Measurements from ENCODE around the gene AHDC1. TPM values are rescaled to one million over a fixed set of nuclear protein-coding genes. Genes with fewer than 3 reads are reported as not detected.

AHDC1 gene
- total and polyA plus RNA-seq, 2 of the 13 experiments (the other 11 are each of a cell fraction or from before 2014, with no cell fraction given): 1.0 to 2.7 TPM

GRCh38 chr1:27527223-27527889, 76.6 kb downstream of the AHDC1 start:
- H3K9ac ChIP-seq (ENCODE audit: insufficient read depth, low read depth, low read length): peak overlapping the region; percentile 64
- no peaks in the 10 kb centered on the region for H3K9me3 ChIP-seq (ENCODE audit: low read length)
- peaks cover 70% of the 10 kb centered on the region for H3K4me1 ChIP-seq (ENCODE audit: insufficient read depth, low read length)
- H2AFZ ChIP-seq (ENCODE audit: low read length): no peak overlapping the region
- peak overlapping the region; percentile 56 to 79 (median 60) for H3K4me3 ChIP-seq (replicated peaks in 1 of 3; ENCODE audit: insufficient read depth in 1 of 3, low read depth in 2 of 3, low read length in 3 of 3)
- in situ Hi-C loops (cut with HindIII; ENCODE audit: extremely low pct_ligation_motif_present, low pct_unique_long_range_greater_than_20kb): no loop called here
- peak; percentile 1; the same call in 2 of the 3 replicates for ATAC-seq
- H3K27me3 ChIP-seq (ENCODE audit: control insufficient read depth in 1 of 2, insufficient read depth in 2 of 2, low read length in 2 of 2): no peaks in the 10 kb centered on the region
- no peaks in the 10 kb centered on the region for H3K79me2 ChIP-seq (ENCODE audit: insufficient read depth, low read length)
- H4K20me1 ChIP-seq (ENCODE audit: insufficient read depth, low read length): no peaks in the 10 kb centered on the region
- under 1% methylated on average over 21 of the region's 27 CpGs for WGBS (ENCODE audit: low lambda C conversion rate)
- DNase-seq (ENCODE audit: low spot score): no peak
- POLR2A ChIA-PET: interaction anchor here (0.5 to 1.9 kb wide), 10 partner anchors 14 to 55 kb away, joined by 3 to 6 read pairs (median 5); no protein-coding TSS in a partner anchor
- H3K4me2 ChIP-seq (ENCODE audit: low read depth, low read length): peak overlapping the region; percentile 100
- no peaks in the 10 kb centered on the region for H3K36me3 ChIP-seq (replicated peaks in 1 of 2; ENCODE audit: control insufficient read depth in 1 of 2, insufficient read depth in 2 of 2, low read length in 2 of 2)
- peak overlapping the region; percentile 27 for H3K27ac ChIP-seq (ENCODE audit: extremely low read length, insufficient read depth, low read length)
- BruUV-seq (replicated peaks): no TSS peak
- intact Hi-C loops (cut with micrococcal nuclease; ENCODE audit: unreplicated experiment): loop anchor here (5.0 kb wide), 1 partner anchor 45 kb away; no protein-coding TSS in a partner anchor
- no peak for FAIRE-seq
- CTCF ChIA-PET (ENCODE audit: low intra/inter-chr PET ratio, low total read pairs): no interaction called here
- TF ChIP-seq TMF1 (CRISPR knock-in tag; IDR thresholded peaks at IDR 0.05; ENCODE audit: low read depth) (no peak), ZNF652 (CRISPR knock-in tag; IDR thresholded peaks at IDR 0.05; ENCODE audit: borderline replicate concordance, low read depth) (peak; percentile 98), FOXP1 (IDR thresholded peaks at IDR 0.05) (no peak), FOXP1 (CRISPR knock-in tag; IDR thresholded peaks at IDR 0.05) (peak; percentile 56), ZNF329 (CRISPR knock-in tag; IDR thresholded peaks at IDR 0.05; ENCODE audit: low read depth) (0 out of 2 replicates have a peak, but pooled peaks have one; percentile 26), DNMT3B (CRISPR knock-in tag; conservative IDR thresholded peaks at IDR 0.05) (no peak), AHR (CRISPR knock-in tag; IDR thresholded peaks at IDR 0.05) (no peak), PAWR (CRISPR knock-in tag; IDR thresholded peaks at IDR 0.05; ENCODE audit: borderline replicate concordance) (no peak), FOXA1 (IDR thresholded peaks at IDR 0.05) (no peak), FOXA1 (CRISPR knock-in tag; IDR thresholded peaks at IDR 0.05) (peak; percentile 82), ZNF891 (CRISPR knock-in tag; IDR thresholded peaks at IDR 0.05) (no peak), ZMYM3 (CRISPR knock-in tag; IDR thresholded peaks at IDR 0.05) (no peak), TRIM24 (CRISPR knock-in tag; IDR thresholded peaks at IDR 0.05) (no peak), ZNF101 (CRISPR knock-in tag; IDR thresholded peaks at IDR 0.05; ENCODE audit: borderline replicate concordance, low read depth) (no peak), FOXA3 (CRISPR knock-in tag; IDR thresholded peaks at IDR 0.05) (peak; percentile 59; the same call in 1 of the 2 replicates), NR2F1 (CRISPR knock-in tag; IDR thresholded peaks at IDR 0.05) (no peak), MZF1 (CRISPR knock-in tag; IDR thresholded peaks at IDR 0.05; ENCODE audit: borderline replicate concordance) (0 out of 2 replicates have a peak, but pooled peaks have one; percentile 57), YY1 (IDR thresholded peaks at IDR 0.05; ENCODE audit: insufficient read depth, insufficient replicate concordance, low read depth, low read length) (no peak), MED8 (CRISPR knock-in tag; IDR thresholded peaks at IDR 0.05; ENCODE audit: insufficient replicate concordance) (no peak)
- TF ChIP-seq, protein P1, sequence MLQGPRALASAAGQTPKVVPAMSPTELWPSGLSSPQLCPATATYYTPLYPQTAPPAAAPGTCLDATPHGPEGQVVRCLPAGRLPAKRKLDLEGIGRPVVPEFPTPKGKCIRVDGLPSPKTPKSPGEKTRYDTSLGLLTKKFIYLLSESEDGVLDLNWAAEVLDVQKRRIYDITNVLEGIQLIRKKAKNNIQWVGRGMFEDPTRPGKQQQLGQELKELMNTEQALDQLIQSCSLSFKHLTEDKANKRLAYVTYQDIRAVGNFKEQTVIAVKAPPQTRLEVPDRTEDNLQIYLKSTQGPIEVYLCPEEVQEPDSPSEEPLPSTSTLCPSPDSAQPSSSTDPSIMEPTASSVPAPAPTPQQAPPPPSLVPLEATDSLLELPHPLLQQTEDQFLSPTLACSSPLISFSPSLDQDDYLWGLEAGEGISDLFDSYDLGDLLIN (CRISPR knock-in tag; IDR thresholded peaks at IDR 0.05; ENCODE audit: borderline replicate concordance): no peak
- TF ChIP-seq, protein P2, sequence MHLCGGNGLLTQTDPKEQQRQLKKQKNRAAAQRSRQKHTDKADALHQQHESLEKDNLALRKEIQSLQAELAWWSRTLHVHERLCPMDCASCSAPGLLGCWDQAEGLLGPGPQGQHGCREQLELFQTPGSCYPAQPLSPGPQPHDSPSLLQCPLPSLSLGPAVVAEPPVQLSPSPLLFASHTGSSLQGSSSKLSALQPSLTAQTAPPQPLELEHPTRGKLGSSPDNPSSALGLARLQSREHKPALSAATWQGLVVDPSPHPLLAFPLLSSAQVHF (CRISPR knock-in tag; IDR thresholded peaks at IDR 0.05): no peak

All from HepG2 (cell line).